Central memory CD8-positive, alpha-beta T cell (primary cell): ENCODE data around the gene NCF1.
A peak's percentile ranks its signal among the peaks of the same experiment; 100 is the strongest.
"Not testable (repeated sequence)": the region's sequence is repeated elsewhere in the genome, so short reads cannot be mapped to it uniquely, and the experiment has no call there.

Experiments
- ATAC-seq: fragments of 150-1000 bp; cut with Tn5 transposase; replicated peaks from 2 replicates; pipeline ENCODE4 v1.10.0; 2022; ENCODE audit warnings: mild to moderate bottlenecking, moderate FRiP score, moderate number of reproducible peaks; ENCODE audit not compliant: poor library complexity, severe bottlenecking; ENCODE audit errors: extremely low read depth
- DNase-seq, 2 donors: peaks; one replicate each; pipeline ENCODE4 v3.0.0; 2021; ENCODE audit warnings: low spot score in 2 of 2
- H3K27ac Mint-ChIP-seq: one replicate; pipeline ENCODE4 v1.8.0; 2022; ENCODE audit warnings: low read depth, mild to moderate bottlenecking, moderate library complexity, mixed read lengths
- H3K27me3 Mint-ChIP-seq: one replicate; pipeline ENCODE4 v1.8.0; 2022; ENCODE audit warnings: mixed read lengths
- H3K36me3 Mint-ChIP-seq: one replicate; pipeline ENCODE4 v1.8.0; 2022; ENCODE audit warnings: mild to moderate bottlenecking, moderate library complexity, mixed read lengths; ENCODE audit not compliant: insufficient read depth
- H3K4me1 Mint-ChIP-seq: one replicate; pipeline ENCODE4 v1.8.0; 2022; ENCODE audit warnings: mixed read lengths
- H3K4me3 Mint-ChIP-seq: one replicate; pipeline ENCODE4 v1.8.0; 2022; ENCODE audit warnings: mild to moderate bottlenecking, moderate library complexity, mixed read lengths
- H3K9me3 Mint-ChIP-seq: one replicate; pipeline ENCODE4 v1.8.0; 2022; ENCODE audit warnings: mixed read lengths

Gene NCF1

GRCh38 chr7:74765205-74765918 lies 8.4 kb upstream of the NCF1 start:
- DNase-seq, H3K36me3 Mint-ChIP-seq, H3K27ac Mint-ChIP-seq, H3K4me1 Mint-ChIP-seq, H3K27me3 Mint-ChIP-seq, H3K9me3 Mint-ChIP-seq, H3K4me3 Mint-ChIP-seq: not testable (repeated sequence)
- peak; percentile 81 for ATAC-seq

DNA sequence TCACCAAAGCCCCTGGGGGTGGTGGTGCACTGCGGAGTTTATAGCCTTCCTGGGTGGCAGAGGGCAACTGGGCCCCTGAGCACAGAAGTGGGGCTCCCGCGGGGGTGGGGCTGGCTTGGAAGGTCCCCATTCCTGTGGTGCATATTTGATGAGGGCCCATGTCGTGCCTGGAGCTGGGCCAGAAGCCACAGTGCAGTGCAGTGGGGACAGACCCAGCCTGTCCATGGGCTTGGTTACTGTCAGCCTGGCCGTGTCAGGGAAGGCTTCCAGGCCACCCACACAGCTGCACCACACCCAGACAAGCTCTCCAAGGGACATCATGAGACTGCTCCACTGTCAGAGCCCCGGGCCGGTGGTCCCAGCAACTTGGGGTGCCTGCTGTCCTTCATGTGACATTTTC lies 7.3 kb upstream of the NCF1 start:
- not testable (repeated sequence) for H3K9me3 Mint-ChIP-seq, ATAC-seq, H3K4me1 Mint-ChIP-seq, DNase-seq, H3K27ac Mint-ChIP-seq, H3K4me3 Mint-ChIP-seq, H3K27me3 Mint-ChIP-seq, H3K36me3 Mint-ChIP-seq

DNA sequence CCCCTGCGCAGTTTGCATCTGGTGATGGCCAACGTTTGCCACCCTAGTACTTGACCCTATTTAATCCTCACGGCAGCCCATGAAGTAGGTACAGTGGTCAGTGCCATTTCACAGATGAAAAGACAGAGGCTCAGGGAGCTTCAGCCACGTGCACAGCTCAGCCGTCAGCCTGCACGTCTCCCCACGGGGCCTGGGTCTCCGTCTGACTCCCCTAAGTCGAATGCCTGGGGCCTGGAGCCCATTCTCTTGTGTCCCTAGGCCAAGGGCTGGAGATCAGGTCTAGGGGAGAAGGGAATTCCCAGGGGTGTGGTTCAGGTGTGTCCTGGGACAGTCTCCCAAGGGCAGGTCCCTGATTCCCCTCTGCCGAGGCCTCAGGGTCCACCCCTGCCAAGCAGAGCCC lies 6.8 kb upstream of the NCF1 start:
- H3K4me3 Mint-ChIP-seq, H3K27me3 Mint-ChIP-seq, H3K4me1 Mint-ChIP-seq, H3K27ac Mint-ChIP-seq, H3K36me3 Mint-ChIP-seq, DNase-seq, H3K9me3 Mint-ChIP-seq, ATAC-seq: not testable (repeated sequence)

DNA sequence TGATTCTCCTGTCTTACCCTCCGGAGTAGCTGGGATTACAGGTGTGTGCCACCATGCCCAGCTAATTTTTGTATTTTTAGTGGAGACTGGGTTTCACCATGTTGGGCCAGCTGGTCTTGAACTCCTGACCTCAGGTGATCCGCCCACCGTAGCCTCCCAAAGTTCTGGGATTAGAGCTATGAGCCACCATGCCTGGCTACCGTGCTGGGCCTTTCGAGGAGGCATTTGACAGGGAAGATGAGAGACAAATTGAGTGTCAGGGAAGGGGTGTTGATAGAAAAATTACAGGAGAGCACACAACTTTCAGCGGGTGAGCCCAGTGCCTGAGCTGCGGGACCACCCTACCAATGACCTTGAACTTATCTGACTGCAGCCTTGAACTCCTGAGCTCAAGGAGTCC lies 3.7 kb upstream of the NCF1 start:
- H3K4me3 Mint-ChIP-seq, H3K9me3 Mint-ChIP-seq, H3K27me3 Mint-ChIP-seq, H3K4me1 Mint-ChIP-seq, H3K36me3 Mint-ChIP-seq, H3K27ac Mint-ChIP-seq, ATAC-seq, DNase-seq: not testable (repeated sequence)

DNA sequence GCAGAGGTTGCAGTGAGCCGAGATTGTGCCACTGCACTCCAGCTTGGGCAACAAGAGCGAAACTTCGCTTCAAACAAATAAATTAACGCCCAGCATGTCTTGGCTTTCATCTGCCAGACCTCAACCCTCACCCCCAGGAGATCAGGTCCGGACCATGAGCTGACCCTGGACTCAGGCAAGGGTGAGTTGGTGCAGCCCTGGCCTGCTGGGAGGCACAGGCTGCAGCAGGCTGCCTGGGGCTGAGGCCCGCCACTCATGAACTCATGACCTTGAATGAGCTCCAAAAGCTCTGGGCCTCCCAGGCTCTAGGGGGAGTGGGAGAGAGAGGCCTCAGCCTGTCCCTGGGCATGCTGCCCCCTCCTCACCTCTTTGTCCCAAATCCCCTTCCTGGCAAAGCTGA lies 1.7 kb upstream of the NCF1 start:
- not testable (repeated sequence) for H3K4me1 Mint-ChIP-seq, H3K27ac Mint-ChIP-seq, H3K27me3 Mint-ChIP-seq, H3K36me3 Mint-ChIP-seq, DNase-seq, H3K9me3 Mint-ChIP-seq, ATAC-seq, H3K4me3 Mint-ChIP-seq

DNA sequence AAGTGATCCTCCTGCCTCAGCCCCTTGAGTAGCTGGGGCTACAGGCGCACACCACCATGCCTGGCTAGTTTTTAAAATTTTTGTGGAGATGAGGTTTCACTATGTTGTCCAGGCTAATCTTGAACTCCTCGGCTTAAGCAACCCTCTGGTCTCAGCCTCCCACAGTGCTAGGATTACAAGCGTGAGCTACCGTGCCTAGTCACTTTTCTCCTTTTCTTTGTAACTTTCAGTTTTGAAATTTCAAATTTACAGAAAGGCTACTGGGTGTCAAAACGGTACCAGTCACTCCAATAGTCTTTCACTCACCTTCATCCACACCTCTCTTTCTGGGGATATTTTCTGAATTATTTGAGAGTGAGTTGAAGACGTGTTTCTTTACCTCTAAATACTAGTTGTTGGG lies 1.3 kb downstream of the NCF1 start:
- DNase-seq, H3K36me3 Mint-ChIP-seq, H3K27ac Mint-ChIP-seq, H3K9me3 Mint-ChIP-seq, H3K4me1 Mint-ChIP-seq, H3K27me3 Mint-ChIP-seq, H3K4me3 Mint-ChIP-seq, ATAC-seq: not testable (repeated sequence)

- H3K4me3 Mint-ChIP-seq, H3K9me3 Mint-ChIP-seq, H3K4me1 Mint-ChIP-seq, H3K36me3 Mint-ChIP-seq, DNase-seq, ATAC-seq, H3K27ac Mint-ChIP-seq, H3K27me3 Mint-ChIP-seq: not testable (repeated sequence)
Measured at GRCh38 chr7:74779053-74779452, 5.2 kb downstream of the NCF1 start.

- H3K4me3 Mint-ChIP-seq, DNase-seq, H3K27ac Mint-ChIP-seq, H3K9me3 Mint-ChIP-seq, H3K4me1 Mint-ChIP-seq, H3K36me3 Mint-ChIP-seq, ATAC-seq, H3K27me3 Mint-ChIP-seq: not testable (repeated sequence)
Measured at GRCh38 chr7:74781746-74782145, 7.9 kb downstream of the NCF1 start.

GRCh38 chr7:74783595-74783994 lies 9.8 kb downstream of the NCF1 start:
- not testable (repeated sequence) for H3K4me3 Mint-ChIP-seq, DNase-seq, H3K36me3 Mint-ChIP-seq, ATAC-seq, H3K9me3 Mint-ChIP-seq, H3K27me3 Mint-ChIP-seq, H3K27ac Mint-ChIP-seq, H3K4me1 Mint-ChIP-seq

- not testable (repeated sequence) for H3K4me1 Mint-ChIP-seq, H3K27me3 Mint-ChIP-seq, H3K36me3 Mint-ChIP-seq, H3K27ac Mint-ChIP-seq, H3K9me3 Mint-ChIP-seq
- DNase-seq (peak; percentile 98 to 99), ATAC-seq (peak; percentile 85)
- peak overlapping the region; percentile 46 for H3K4me3 Mint-ChIP-seq
Measured at GRCh38 chr7:74788369-74789150, 14.7 kb downstream of the NCF1 start.

GRCh38 chr7:74789200-74789736 lies 15.5 kb downstream of the NCF1 start:
- H3K27me3 Mint-ChIP-seq, H3K36me3 Mint-ChIP-seq, H3K27ac Mint-ChIP-seq, DNase-seq, ATAC-seq, H3K4me1 Mint-ChIP-seq, H3K9me3 Mint-ChIP-seq, H3K4me3 Mint-ChIP-seq: not testable (repeated sequence)

GRCh38 chr7:74797848-74798622 lies 24.2 kb downstream of the NCF1 start:
- not testable (repeated sequence) for H3K4me3 Mint-ChIP-seq, ATAC-seq, H3K27ac Mint-ChIP-seq, DNase-seq, H3K27me3 Mint-ChIP-seq, H3K36me3 Mint-ChIP-seq, H3K4me1 Mint-ChIP-seq, H3K9me3 Mint-ChIP-seq
